PFSK-1 (cell line): ENCODE measurements around the gene TNFRSF21.

Experiments
- FOXP2 ChIP-seq: optimal IDR thresholded peaks from 2 replicates; pipeline ENCODE3; 2011; ENCODE audit warnings: borderline replicate concordance, control low read depth, inconsistent platforms; ENCODE audit not compliant: insufficient read depth; ENCODE audit errors: extremely low read length, extremely low read depth
- POLR2AphosphoS5 ChIP-seq: IDR thresholded peaks from 2 replicates; pipeline ENCODE4 v1.6.1; 2012; ENCODE audit warnings: low read depth, mild to moderate bottlenecking, control low read depth, low read length, moderate library complexity
- SIN3A ChIP-seq: IDR thresholded peaks from 2 replicates; pipeline ENCODE4 v1.6.1; 2012; ENCODE audit warnings: mild to moderate bottlenecking, low read length, moderate library complexity, borderline replicate concordance; ENCODE audit not compliant: insufficient read depth
- TAF1 ChIP-seq: IDR thresholded peaks from 2 replicates; pipeline ENCODE4 v1.6.1; 2012; ENCODE audit warnings: low read length, control low read depth, borderline replicate concordance; ENCODE audit not compliant: insufficient read depth
- TF ChIP-seq, protein P1 (sequence below), 2 experiments: IDR thresholded peaks; 2 replicates each; pipeline versions ENCODE4 v1.6.1 to v1.8.0; 2011 to 2012; ENCODE audit warnings: low read depth in 2 of 2, low read length in 2 of 2, control low read depth in 1 of 2, inconsistent platforms in 1 of 2, mild to moderate bottlenecking in 1 of 2, moderate library complexity in 1 of 2; ENCODE audit not compliant: insufficient read depth in 1 of 2

The TNFRSF21 gene

GRCh38 chr6:47237196-47237595, 72.5 kb downstream of the TNFRSF21 start:
- no peak for TF ChIP-seq SIN3A
- TF ChIP-seq TAF1 = no peak

- TF ChIP-seq POLR2AphosphoS5 (no peak), FOXP2 (no peak), TAF1 (no peak), SIN3A (no peak)
- TF ChIP-seq, protein P1, sequence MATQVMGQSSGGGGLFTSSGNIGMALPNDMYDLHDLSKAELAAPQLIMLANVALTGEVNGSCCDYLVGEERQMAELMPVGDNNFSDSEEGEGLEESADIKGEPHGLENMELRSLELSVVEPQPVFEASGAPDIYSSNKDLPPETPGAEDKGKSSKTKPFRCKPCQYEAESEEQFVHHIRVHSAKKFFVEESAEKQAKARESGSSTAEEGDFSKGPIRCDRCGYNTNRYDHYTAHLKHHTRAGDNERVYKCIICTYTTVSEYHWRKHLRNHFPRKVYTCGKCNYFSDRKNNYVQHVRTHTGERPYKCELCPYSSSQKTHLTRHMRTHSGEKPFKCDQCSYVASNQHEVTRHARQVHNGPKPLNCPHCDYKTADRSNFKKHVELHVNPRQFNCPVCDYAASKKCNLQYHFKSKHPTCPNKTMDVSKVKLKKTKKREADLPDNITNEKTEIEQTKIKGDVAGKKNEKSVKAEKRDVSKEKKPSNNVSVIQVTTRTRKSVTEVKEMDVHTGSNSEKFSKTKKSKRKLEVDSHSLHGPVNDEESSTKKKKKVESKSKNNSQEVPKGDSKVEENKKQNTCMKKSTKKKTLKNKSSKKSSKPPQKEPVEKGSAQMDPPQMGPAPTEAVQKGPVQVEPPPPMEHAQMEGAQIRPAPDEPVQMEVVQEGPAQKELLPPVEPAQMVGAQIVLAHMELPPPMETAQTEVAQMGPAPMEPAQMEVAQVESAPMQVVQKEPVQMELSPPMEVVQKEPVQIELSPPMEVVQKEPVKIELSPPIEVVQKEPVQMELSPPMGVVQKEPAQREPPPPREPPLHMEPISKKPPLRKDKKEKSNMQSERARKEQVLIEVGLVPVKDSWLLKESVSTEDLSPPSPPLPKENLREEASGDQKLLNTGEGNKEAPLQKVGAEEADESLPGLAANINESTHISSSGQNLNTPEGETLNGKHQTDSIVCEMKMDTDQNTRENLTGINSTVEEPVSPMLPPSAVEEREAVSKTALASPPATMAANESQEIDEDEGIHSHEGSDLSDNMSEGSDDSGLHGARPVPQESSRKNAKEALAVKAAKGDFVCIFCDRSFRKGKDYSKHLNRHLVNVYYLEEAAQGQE (IDR thresholded peaks at IDR 0.05; ENCODE audit: insufficient read depth in 1 of 2, low read depth in 2 of 2, low read length in 2 of 2) = no peak
Measured at GRCh38 chr6:47235964-47236760, 73.5 kb downstream of the TNFRSF21 start.

GRCh38 chr6:47235421-47235820, 74.3 kb downstream of the TNFRSF21 start:
- TF ChIP-seq FOXP2 (no peak), TAF1 (no peak), POLR2AphosphoS5 (no peak), SIN3A (no peak)
- TF ChIP-seq, protein P1 (IDR thresholded peaks at IDR 0.05; ENCODE audit: insufficient read depth in 1 of 2, low read depth in 2 of 2, low read length in 2 of 2) = no peak

GRCh38 chr6:47234266-47234933, 75.3 kb downstream of the TNFRSF21 start:
- TF ChIP-seq POLR2AphosphoS5 = no peak
- TF ChIP-seq FOXP2 = no peak
- TF ChIP-seq TAF1 = no peak
- no peak for TF ChIP-seq SIN3A
- TF ChIP-seq, protein P1 (IDR thresholded peaks at IDR 0.05; ENCODE audit: insufficient read depth in 1 of 2, low read depth in 2 of 2, low read length in 2 of 2) = no peak

GRCh38 chr6:47231151-47231550, 78.6 kb downstream of the TNFRSF21 start:
- TF ChIP-seq FOXP2 (no peak), TAF1 (no peak), POLR2AphosphoS5 (no peak), SIN3A (no peak)
- TF ChIP-seq, protein P1 (IDR thresholded peaks at IDR 0.05; ENCODE audit: insufficient read depth in 1 of 2, low read depth in 2 of 2, low read length in 2 of 2) = no peak
